ENCODE measurements around the gene TP53TG5. TPM values are rescaled to one million over a fixed set of nuclear protein-coding genes. Genes with fewer than 3 reads are reported as not detected.

TP53TG5 gene
- total RNA-seq, 1 donor from 2014 or later: 0.08 TPM

GRCh38 chr20:45399018-45399417 is 20.9 kb upstream of the TP53TG5 start:
- Mint-ChIP-seq H3K36me3 (ENCODE audit: low read depth) (peaks cover 11% of the 10 kb centered on the region), H3K27ac (no peak overlapping the region), H3K27me3 (ENCODE audit: insufficient read depth) (peaks cover 3% of the 10 kb centered on the region), H3K4me1 (ENCODE audit: low read depth) (no peaks in the 10 kb centered on the region), H3K9me3 (peaks cover 35% of the 10 kb centered on the region), H3K4me3 (no peak overlapping the region)
- DNase-seq (ENCODE audit: low spot score): no peak
- intact Hi-C loops (cut with micrococcal nuclease): no loop called here

GRCh38 chr20:45395114-45395415 is 16.9 kb upstream of the TP53TG5 start:
- intact Hi-C loops (cut with micrococcal nuclease): no loop called here
- H3K9me3 Mint-ChIP-seq: peaks cover 13% of the 10 kb centered on the region
- DNase-seq (ENCODE audit: low spot score): no peak
- no peaks in the 10 kb centered on the region for H3K27me3 Mint-ChIP-seq (ENCODE audit: insufficient read depth)
- H3K4me3 Mint-ChIP-seq: no peak overlapping the region
- no peaks in the 10 kb centered on the region for H3K4me1 Mint-ChIP-seq (ENCODE audit: low read depth)
- H3K36me3 Mint-ChIP-seq (ENCODE audit: low read depth): peaks cover 4% of the 10 kb centered on the region
- H3K27ac Mint-ChIP-seq: no peak overlapping the region

GRCh38 chr20:45394221-45395113 is 16.3 kb upstream of the TP53TG5 start:
- Mint-ChIP-seq H3K36me3 (ENCODE audit: low read depth) (no peaks in the 10 kb centered on the region), H3K4me3 (no peak overlapping the region), H3K27ac (no peak overlapping the region), H3K9me3 (peaks cover 7% of the 10 kb centered on the region), H3K27me3 (ENCODE audit: insufficient read depth) (no peaks in the 10 kb centered on the region), H3K4me1 (ENCODE audit: low read depth) (no peaks in the 10 kb centered on the region)
- intact Hi-C loops (cut with micrococcal nuclease): no loop called here
- no peak for DNase-seq (ENCODE audit: low spot score)

- intact Hi-C loops (cut with micrococcal nuclease): no loop called here
- peaks cover 6% of the 10 kb centered on the region for H3K9me3 Mint-ChIP-seq
- no peak overlapping the region for H3K4me3 Mint-ChIP-seq
Measured at GRCh38 chr20:45392733-45393132, 14.6 kb upstream of the TP53TG5 start.

GRCh38 chr20:45391559-45391958 is 13.4 kb upstream of the TP53TG5 start:
- Mint-ChIP-seq H3K27ac (no peak overlapping the region), H3K4me1 (ENCODE audit: low read depth) (peaks cover 12% of the 10 kb centered on the region), H3K9me3 (peaks cover 11% of the 10 kb centered on the region), H3K27me3 (ENCODE audit: insufficient read depth) (no peaks in the 10 kb centered on the region), H3K36me3 (ENCODE audit: low read depth) (no peaks in the 10 kb centered on the region), H3K4me3 (no peak overlapping the region)
- DNase-seq (ENCODE audit: low spot score): no peak
- intact Hi-C loops (cut with micrococcal nuclease): no loop called here

More at GRCh38 chr20:45392733-45393132, 14.6 kb upstream of the TP53TG5 start:
- no peak overlapping the region for H3K27ac Mint-ChIP-seq
- peaks cover 1% of the 10 kb centered on the region for H3K4me1 Mint-ChIP-seq (ENCODE audit: low read depth)
- DNase-seq (ENCODE audit: low spot score): no peak
- no peaks in the 10 kb centered on the region for H3K36me3 Mint-ChIP-seq (ENCODE audit: low read depth)
- H3K27me3 Mint-ChIP-seq (ENCODE audit: insufficient read depth): no peaks in the 10 kb centered on the region

- intact Hi-C loops (cut with micrococcal nuclease): no loop called here
- no peak for DNase-seq (ENCODE audit: low spot score)
Measured at GRCh38 chr20:45390931-45391330, 12.8 kb upstream of the TP53TG5 start.

GRCh38 chr20:45387274-45387673 is 9.1 kb upstream of the TP53TG5 start:
- intact Hi-C loops (cut with micrococcal nuclease): loop anchor here (1.0 kb wide), 1 partner anchor 8 kb away; no protein-coding TSS in a partner anchor
- no peak overlapping the region for H3K4me3 Mint-ChIP-seq
- no peak for DNase-seq (ENCODE audit: low spot score)
- H3K36me3 Mint-ChIP-seq (ENCODE audit: low read depth): peaks cover 1% of the 10 kb centered on the region
- no peaks in the 10 kb centered on the region for H3K27me3 Mint-ChIP-seq (ENCODE audit: insufficient read depth)
- H3K4me1 Mint-ChIP-seq (ENCODE audit: low read depth): peaks cover 12% of the 10 kb centered on the region
- H3K27ac Mint-ChIP-seq: no peak overlapping the region
- H3K9me3 Mint-ChIP-seq: peaks cover 11% of the 10 kb centered on the region

More at GRCh38 chr20:45390931-45391330, 12.8 kb upstream of the TP53TG5 start:
- Mint-ChIP-seq H3K27ac (no peak overlapping the region), H3K4me1 (ENCODE audit: low read depth) (peaks cover 12% of the 10 kb centered on the region), H3K9me3 (peaks cover 11% of the 10 kb centered on the region), H3K36me3 (ENCODE audit: low read depth) (no peaks in the 10 kb centered on the region), H3K4me3 (no peak overlapping the region), H3K27me3 (ENCODE audit: insufficient read depth) (no peaks in the 10 kb centered on the region)

GRCh38 chr20:45377269-45377668 is 856 bp downstream of the TP53TG5 start:
- no peak for DNase-seq (ENCODE audit: low spot score)
- peaks cover 16% of the 10 kb centered on the region for H3K4me1 Mint-ChIP-seq (ENCODE audit: low read depth)
- no peaks in the 10 kb centered on the region for H3K27me3 Mint-ChIP-seq (ENCODE audit: insufficient read depth)
- H3K9me3 Mint-ChIP-seq: no peaks in the 10 kb centered on the region
- no peak overlapping the region for H3K4me3 Mint-ChIP-seq
- H3K27ac Mint-ChIP-seq: no peak overlapping the region
- H3K36me3 Mint-ChIP-seq (ENCODE audit: low read depth): peaks cover 3% of the 10 kb centered on the region
- intact Hi-C loops (cut with micrococcal nuclease): no loop called here

- Mint-ChIP-seq H3K27me3 (ENCODE audit: insufficient read depth) (no peaks in the 10 kb centered on the region), H3K9me3 (no peaks in the 10 kb centered on the region), H3K27ac (no peak overlapping the region), H3K36me3 (ENCODE audit: low read depth) (peaks cover 5% of the 10 kb centered on the region), H3K4me3 (no peak overlapping the region), H3K4me1 (ENCODE audit: low read depth) (peaks cover 18% of the 10 kb centered on the region)
- intact Hi-C loops (cut with micrococcal nuclease): loop anchor here (1.0 to 2.0 kb wide), 5 partner anchors 32 to 396 kb away; partner anchors contain the start of gene PIGT
- DNase-seq (ENCODE audit: low spot score): no peak
Measured at GRCh38 chr20:45374966-45375365, 3.2 kb downstream of the TP53TG5 start.

- intact Hi-C loops (cut with micrococcal nuclease): loop anchor here (1.0 to 2.0 kb wide), 5 partner anchors 33 to 397 kb away; partner anchors contain the start of gene PIGT
- H3K27ac Mint-ChIP-seq: peak overlapping the region; percentile 84
- H3K4me3 Mint-ChIP-seq: peak overlapping the region; percentile 78
- no peak for DNase-seq (ENCODE audit: low spot score)
- H3K4me1 Mint-ChIP-seq (ENCODE audit: low read depth): peaks cover 18% of the 10 kb centered on the region
- peaks cover 8% of the 10 kb centered on the region for H3K36me3 Mint-ChIP-seq (ENCODE audit: low read depth)
- no peaks in the 10 kb centered on the region for H3K9me3 Mint-ChIP-seq
- no peaks in the 10 kb centered on the region for H3K27me3 Mint-ChIP-seq (ENCODE audit: insufficient read depth)
Measured at GRCh38 chr20:45374101-45374467, 4.0 kb downstream of the TP53TG5 start.

GRCh38 chr20:45373353-45374100 is 4.6 kb downstream of the TP53TG5 start:
- Mint-ChIP-seq H3K36me3 (ENCODE audit: low read depth) (peaks cover 9% of the 10 kb centered on the region), H3K27me3 (ENCODE audit: insufficient read depth) (no peaks in the 10 kb centered on the region), H3K27ac (peak overlapping the region; percentile 84), H3K4me3 (peak overlapping the region; percentile 78), H3K9me3 (no peaks in the 10 kb centered on the region), H3K4me1 (ENCODE audit: low read depth) (peaks cover 22% of the 10 kb centered on the region)
- peak; percentile 79 for DNase-seq (ENCODE audit: low spot score)
- intact Hi-C loops (cut with micrococcal nuclease): loop anchor here (1.0 to 2.0 kb wide), 6 partner anchors 10 to 398 kb away; partner anchors contain the start of genes PIGT and SYS1

- Mint-ChIP-seq H3K27me3 (ENCODE audit: insufficient read depth) (no peaks in the 10 kb centered on the region), H3K27ac (peak overlapping the region; percentile 84), H3K9me3 (no peaks in the 10 kb centered on the region), H3K36me3 (ENCODE audit: low read depth) (peaks cover 16% of the 10 kb centered on the region), H3K4me3 (peak overlapping the region; percentile 78), H3K4me1 (ENCODE audit: low read depth) (peaks cover 30% of the 10 kb centered on the region)
- DNase-seq (ENCODE audit: low spot score): no peak
- intact Hi-C loops (cut with micrococcal nuclease): loop anchor here (1.0 kb wide), 1 partner anchor 9 kb away; the partner anchor contains the start of gene SYS1
Measured at GRCh38 chr20:45372646-45373352, 5.3 kb downstream of the TP53TG5 start.

Measured in activated T-helper 1 cell treated with anti-CD3 and anti-CD28 coated beads, Interleukin-12 subunit alpha, Interleukin-12 subunit beta, Interleukin-2, Interleukin-4 antibody, amounts not matched to agents 30 ng/mL and 10 ng/mL and 1 ng/mL, durations not matched to agents 14 hours and 24 hours and 36 hours (primary cell).